WERI-Rb-1 (cell line): ENCODE results near the gene HMG20A.

Experiments
- DNase-seq: peaks from one replicate; pipeline ENCODE4 v3.0.0-alpha.2; 2020
- H3K27ac ChIP-seq: fragments of 250-450 bp; sonication (Bioruptor Pico); 2 replicates; pipeline ENCODE4 v1.5.1; 2020; ENCODE audit warnings: mild to moderate bottlenecking, moderate library complexity
- H3K27me3 ChIP-seq: fragments of 250-450 bp; sonication (Bioruptor Pico); 2 replicates; pipeline ENCODE4 v1.5.1; 2021; ENCODE audit warnings: mild to moderate bottlenecking, low read depth, moderate library complexity; ENCODE audit not compliant: insufficient read depth, severe bottlenecking
- H3K36me3 ChIP-seq: fragments of 250-450 bp; sonication (Bioruptor Pico); 2 replicates; pipeline ENCODE4 v1.5.1; 2020; ENCODE audit warnings: mild to moderate bottlenecking, moderate library complexity
- H3K4me3 ChIP-seq: 2 replicates; pipeline ENCODE4 v1.5.1; 2011; ENCODE audit warnings: low read depth, mild to moderate bottlenecking, control low read depth, low read length
- H3K9me3 ChIP-seq: fragments of 250-450 bp; sonication (Bioruptor Pico); 2 replicates; pipeline ENCODE4 v1.5.1; 2021; ENCODE audit warnings: mild to moderate bottlenecking, moderate library complexity; ENCODE audit not compliant: severe bottlenecking
- TF ChIP-seq, protein P1 (sequence below): IDR thresholded peaks from 2 replicates; pipeline ENCODE4 v1.5.1; 2011; ENCODE audit warnings: low read depth, mild to moderate bottlenecking, control low read depth, inconsistent platforms, low read length

The HMG20A gene

DNA sequence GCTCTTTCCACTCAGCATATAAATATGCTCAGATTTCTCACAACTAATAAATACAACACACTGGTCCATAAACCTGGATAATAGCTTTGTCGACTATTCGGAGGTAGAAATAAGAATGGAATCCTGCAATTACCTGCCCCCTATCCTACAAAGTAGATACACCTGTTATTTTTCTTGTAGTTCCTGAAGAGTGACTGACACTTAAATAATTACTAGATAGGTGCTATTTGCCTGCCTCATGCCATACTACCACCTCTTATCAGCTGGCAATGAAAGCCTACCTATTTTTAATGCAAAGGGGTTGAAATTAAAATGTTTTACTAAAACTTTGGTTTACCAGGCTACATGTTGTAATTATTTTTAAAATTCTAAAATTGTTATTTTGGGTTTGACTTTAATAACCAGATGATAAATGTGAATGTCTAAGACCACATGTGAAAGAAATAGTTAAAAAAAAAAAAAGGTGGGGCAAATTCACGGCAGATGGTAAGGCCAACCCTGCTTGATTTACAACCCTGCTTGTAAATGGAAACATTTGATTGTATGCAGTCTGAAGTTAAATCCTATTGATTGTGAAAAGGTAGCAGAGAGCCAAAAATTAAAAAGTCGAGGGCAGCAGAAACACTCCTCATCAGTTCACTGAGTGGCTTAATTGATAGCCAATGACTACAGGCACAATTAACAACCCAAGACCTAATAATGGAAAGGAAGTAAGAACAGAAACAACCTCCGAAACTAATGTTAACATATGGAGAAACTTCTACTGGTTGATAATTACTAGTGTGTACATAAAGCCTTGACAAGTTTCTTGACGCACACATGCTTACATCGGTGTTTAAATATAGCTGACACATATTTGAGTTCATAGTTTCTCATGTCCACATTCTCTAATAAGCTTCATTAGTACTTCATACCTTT is 9.7 kb upstream of the HMG20A start:
- DNase-seq: no peak
- peak overlapping the region; percentile 27; the same call in 1 of the 2 replicates for H3K27ac ChIP-seq

DNA sequence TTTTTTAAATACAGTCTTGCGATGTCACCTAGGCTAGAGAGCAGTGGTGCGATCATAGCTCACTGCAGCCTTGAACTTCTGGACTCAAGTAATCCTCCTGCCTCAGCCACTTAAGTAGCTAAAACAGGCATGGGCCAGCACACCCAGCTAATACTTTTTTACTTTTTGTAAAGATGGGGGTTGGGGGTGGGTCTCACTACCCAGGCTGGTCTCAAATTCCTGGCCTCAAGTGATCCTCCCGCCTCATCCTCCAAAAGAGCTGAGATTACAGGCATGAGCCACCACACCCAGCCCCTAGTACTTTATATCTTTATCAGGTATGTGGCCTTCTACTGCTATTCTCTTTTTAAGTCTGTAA is 9.1 kb upstream of the HMG20A start:
- TF ChIP-seq, protein P1, sequence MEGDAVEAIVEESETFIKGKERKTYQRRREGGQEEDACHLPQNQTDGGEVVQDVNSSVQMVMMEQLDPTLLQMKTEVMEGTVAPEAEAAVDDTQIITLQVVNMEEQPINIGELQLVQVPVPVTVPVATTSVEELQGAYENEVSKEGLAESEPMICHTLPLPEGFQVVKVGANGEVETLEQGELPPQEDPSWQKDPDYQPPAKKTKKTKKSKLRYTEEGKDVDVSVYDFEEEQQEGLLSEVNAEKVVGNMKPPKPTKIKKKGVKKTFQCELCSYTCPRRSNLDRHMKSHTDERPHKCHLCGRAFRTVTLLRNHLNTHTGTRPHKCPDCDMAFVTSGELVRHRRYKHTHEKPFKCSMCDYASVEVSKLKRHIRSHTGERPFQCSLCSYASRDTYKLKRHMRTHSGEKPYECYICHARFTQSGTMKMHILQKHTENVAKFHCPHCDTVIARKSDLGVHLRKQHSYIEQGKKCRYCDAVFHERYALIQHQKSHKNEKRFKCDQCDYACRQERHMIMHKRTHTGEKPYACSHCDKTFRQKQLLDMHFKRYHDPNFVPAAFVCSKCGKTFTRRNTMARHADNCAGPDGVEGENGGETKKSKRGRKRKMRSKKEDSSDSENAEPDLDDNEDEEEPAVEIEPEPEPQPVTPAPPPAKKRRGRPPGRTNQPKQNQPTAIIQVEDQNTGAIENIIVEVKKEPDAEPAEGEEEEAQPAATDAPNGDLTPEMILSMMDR: no peak
- H3K27ac ChIP-seq: no peak overlapping the region
- no peaks in the 10 kb centered on the region for H3K9me3 ChIP-seq
- peak; percentile 13 for DNase-seq
- no peaks in the 10 kb centered on the region for H3K36me3 ChIP-seq
- no peaks in the 10 kb centered on the region for H3K27me3 ChIP-seq
- H3K4me3 ChIP-seq: no peak overlapping the region

More for the DNA sequence above, 9.7 kb upstream of the HMG20A start:
- H3K27me3 ChIP-seq: no peaks in the 10 kb centered on the region
- TF ChIP-seq, protein P1: no peak
- H3K36me3 ChIP-seq: no peaks in the 10 kb centered on the region
- H3K4me3 ChIP-seq: no peak overlapping the region
- no peaks in the 10 kb centered on the region for H3K9me3 ChIP-seq

DNA sequence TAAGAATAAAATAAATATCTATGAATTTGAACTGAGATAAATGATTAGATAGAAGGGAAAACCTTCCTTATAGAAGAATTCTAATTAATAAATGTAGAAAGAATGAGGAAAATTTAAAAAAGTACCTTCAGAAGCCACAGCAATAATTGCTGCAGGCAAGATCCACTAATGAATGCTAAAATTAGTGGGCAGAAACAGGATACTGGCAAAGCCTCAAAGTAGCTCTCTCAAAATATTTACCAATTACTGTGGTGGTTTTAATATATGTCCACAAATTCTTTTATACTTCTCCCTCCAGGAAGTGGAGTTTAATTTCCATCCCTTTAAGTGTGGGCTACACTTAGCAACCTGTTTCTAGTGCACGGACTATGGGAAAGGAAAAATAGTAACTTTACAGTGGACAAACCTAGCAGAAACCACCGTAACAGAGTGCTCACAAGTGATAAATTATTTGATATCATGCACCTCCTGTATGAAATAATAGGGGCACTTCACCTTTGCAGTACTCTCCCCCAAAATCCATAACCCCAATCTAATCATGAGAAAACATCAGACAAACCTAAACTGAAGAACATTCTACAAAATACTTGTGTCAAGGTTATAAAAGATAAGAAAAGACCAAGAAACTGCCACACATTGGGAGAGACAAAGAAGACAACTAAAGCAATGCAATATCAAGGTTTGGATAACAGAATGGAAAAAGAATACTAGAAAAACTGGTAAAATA is 7.6 kb upstream of the HMG20A start:
- TF ChIP-seq, protein P1: no peak
- DNase-seq: no peak
- Histone ChIP-seq H3K27me3 (no peaks in the 10 kb centered on the region), H3K4me3 (no peak overlapping the region), H3K27ac (no peak overlapping the region), H3K9me3 (no peaks in the 10 kb centered on the region), H3K36me3 (no peaks in the 10 kb centered on the region)

DNA sequence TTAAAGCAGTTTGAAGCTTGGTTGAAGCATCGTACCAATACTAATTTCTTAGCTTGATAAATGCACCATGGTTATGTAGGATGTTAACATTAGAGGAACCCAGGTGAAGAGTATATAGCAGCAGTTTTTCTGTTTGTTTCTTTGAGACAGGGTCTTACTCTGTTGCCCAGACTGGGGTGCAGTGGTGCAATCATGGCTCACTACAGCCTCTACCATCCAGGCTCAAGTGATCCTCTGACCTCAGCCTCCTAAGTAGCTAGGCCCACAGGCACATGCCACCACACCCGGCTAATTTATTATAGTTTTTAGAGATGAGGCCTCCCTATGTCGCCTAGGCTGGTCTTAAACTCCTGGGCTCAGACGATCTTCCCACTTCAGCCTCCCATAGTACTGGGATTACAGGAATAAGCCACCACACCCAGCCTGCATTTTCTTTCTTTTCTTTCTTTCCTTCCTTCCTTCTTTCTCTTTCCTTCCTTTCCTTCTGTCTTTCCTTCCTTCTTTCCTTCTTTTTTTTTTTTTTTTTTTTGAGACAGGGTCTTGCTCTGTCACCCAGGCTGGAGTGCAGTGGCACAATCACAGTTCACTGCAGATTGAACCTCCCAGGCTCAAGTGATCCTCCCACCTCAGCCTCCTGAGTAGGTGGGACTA is 6.9 kb upstream of the HMG20A start:
- Histone ChIP-seq H3K27ac (no peak overlapping the region), H3K4me3 (no peak overlapping the region), H3K36me3 (no peaks in the 10 kb centered on the region), H3K27me3 (no peaks in the 10 kb centered on the region), H3K9me3 (no peaks in the 10 kb centered on the region)
- TF ChIP-seq, protein P1: no peak
- DNase-seq: no peak

DNA sequence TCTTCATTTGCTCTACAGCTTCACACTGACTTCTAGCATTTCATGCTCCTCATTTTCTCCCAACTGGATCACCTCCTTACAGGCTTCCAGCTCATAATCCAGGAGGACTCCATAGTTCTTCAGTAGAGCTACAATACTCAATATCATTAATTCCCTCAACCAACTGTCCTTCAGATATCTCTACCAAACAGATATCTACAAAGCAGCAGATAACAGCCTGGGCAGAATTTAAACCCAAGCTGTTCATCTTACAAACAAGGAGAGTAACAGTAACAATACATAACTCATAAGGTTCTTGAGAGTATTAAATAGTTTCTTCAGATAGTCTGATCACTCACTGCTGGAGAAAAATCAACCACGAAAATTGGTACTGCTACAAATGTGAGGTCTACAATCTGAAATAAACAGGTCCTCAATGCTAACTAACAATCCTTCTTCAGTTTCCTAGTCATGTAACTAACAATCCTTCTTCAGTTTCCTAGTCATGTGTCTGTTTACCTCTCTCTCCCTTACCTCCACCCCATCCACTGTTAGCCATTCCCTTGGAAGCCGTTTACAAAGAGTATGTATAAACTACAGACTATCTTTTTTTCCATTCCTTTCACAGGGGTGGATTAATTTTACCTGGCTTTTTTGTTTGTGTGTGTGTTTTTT is 5.8 kb upstream of the HMG20A start:
- no peak for DNase-seq
- H3K27me3 ChIP-seq: no peaks in the 10 kb centered on the region
- TF ChIP-seq, protein P1: no peak
- H3K36me3 ChIP-seq: no peaks in the 10 kb centered on the region
- no peak overlapping the region for H3K4me3 ChIP-seq
- no peaks in the 10 kb centered on the region for H3K9me3 ChIP-seq
- H3K27ac ChIP-seq: no peak overlapping the region
